Progenitor cell of endocrine pancreas (in vitro differentiated cells): ENCODE results near the gene NBAS. TPM values are rescaled to one million over a fixed set of nuclear protein-coding genes. Genes with fewer than 3 reads are reported as not detected.

Experiments
- DNase-seq: peaks from one replicate; pipeline ENCODE4 v3.0.0; 2021; ENCODE audit warnings: low spot score; ENCODE audit not compliant: unreplicated experiment
- H3K27ac Mint-ChIP-seq: 2 replicates; pipeline ENCODE4 v1.8.0; 2021; ENCODE audit warnings: mild to moderate bottlenecking, moderate library complexity, mixed read lengths
- H3K27me3 Mint-ChIP-seq: 2 replicates; pipeline ENCODE4 v1.8.0; 2021; ENCODE audit warnings: mixed read lengths
- H3K36me3 Mint-ChIP-seq: 2 replicates; pipeline ENCODE4 v1.8.0; 2022; ENCODE audit warnings: mixed read lengths; ENCODE audit not compliant: insufficient read depth
- H3K4me1 Mint-ChIP-seq: 2 replicates; pipeline ENCODE4 v1.8.0; 2021; ENCODE audit warnings: low read depth, mixed read lengths
- H3K4me3 Mint-ChIP-seq: 2 replicates; pipeline ENCODE4 v1.8.0; 2021; ENCODE audit warnings: low read depth, mild to moderate bottlenecking, moderate library complexity, mixed read lengths
- H3K9me3 Mint-ChIP-seq: 2 replicates; pipeline ENCODE4 v1.8.0; 2021; ENCODE audit warnings: low read depth, mixed read lengths
- total RNA-seq: library from RNA; stranded (reverse); gene quantifications from 2 replicates; pipeline ENCODE4 v1.2.1, GENCODE V29; 2021
- TF ChIP-seq, protein P1 (sequence below): fragments of 200-600 bp; sonication (generic); IDR thresholded peaks from one replicate; pipeline ENCODE4 v1.5.0; 2021; ENCODE audit warnings: antibody characterized with exemption, mild to moderate bottlenecking; ENCODE audit not compliant: unreplicated experiment

The NBAS gene
- total RNA-seq, 1 donor from 2014 or later, result 63.0 TPM

DNA sequence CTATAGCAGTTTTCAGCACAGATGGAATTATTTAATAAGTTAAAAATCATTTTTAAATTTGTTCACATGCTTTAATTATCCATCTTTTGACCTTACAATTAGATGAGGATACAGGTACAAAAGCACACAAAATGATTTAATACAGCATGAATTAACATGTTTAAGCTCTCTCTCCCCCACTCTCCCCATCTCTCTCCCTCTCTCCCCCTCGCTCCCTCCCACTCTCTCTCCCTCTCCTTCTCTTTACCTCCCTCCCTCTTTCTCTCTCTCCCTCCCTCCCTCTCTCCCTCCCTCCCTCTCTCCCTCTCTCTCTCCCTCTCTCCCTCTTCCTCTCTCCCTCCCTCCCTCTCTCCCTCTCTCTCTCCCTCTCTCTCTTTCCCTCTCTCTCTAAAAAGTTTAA is 7.6 kb downstream of the NBAS start:
- TF ChIP-seq, protein P1, sequence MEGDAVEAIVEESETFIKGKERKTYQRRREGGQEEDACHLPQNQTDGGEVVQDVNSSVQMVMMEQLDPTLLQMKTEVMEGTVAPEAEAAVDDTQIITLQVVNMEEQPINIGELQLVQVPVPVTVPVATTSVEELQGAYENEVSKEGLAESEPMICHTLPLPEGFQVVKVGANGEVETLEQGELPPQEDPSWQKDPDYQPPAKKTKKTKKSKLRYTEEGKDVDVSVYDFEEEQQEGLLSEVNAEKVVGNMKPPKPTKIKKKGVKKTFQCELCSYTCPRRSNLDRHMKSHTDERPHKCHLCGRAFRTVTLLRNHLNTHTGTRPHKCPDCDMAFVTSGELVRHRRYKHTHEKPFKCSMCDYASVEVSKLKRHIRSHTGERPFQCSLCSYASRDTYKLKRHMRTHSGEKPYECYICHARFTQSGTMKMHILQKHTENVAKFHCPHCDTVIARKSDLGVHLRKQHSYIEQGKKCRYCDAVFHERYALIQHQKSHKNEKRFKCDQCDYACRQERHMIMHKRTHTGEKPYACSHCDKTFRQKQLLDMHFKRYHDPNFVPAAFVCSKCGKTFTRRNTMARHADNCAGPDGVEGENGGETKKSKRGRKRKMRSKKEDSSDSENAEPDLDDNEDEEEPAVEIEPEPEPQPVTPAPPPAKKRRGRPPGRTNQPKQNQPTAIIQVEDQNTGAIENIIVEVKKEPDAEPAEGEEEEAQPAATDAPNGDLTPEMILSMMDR, result no peak
- Mint-ChIP-seq H3K9me3 (no peaks in the 10 kb centered on the region), H3K4me3 (no peak overlapping the region), H3K4me1 (peaks cover 5% of the 10 kb centered on the region), H3K36me3 (peaks cover 16% of the 10 kb centered on the region), H3K27me3 (no peaks in the 10 kb centered on the region), H3K27ac (no peak overlapping the region)
- DNase-seq, result no peak

DNA sequence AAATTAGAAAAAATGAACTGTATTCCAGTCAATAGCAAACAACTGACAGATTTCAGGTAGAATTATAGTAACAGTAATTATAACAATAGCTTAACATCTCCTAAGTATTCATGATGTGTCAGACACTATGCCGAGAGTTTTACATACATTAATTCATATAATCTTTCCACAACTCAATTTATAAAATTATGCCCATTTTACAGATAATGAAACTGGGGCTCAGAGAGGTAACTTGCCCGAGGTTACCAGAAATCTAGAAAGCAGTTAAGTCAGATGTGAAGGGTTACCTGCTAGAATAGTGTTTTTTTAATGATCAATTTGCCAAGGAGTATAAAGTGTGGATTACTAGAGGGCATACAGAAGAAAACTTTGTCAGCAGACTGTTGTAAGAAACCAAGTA is 12.2 kb downstream of the NBAS start:
- Mint-ChIP-seq H3K27me3 (no peaks in the 10 kb centered on the region), H3K36me3 (peaks cover 18% of the 10 kb centered on the region), H3K4me3 (no peak overlapping the region), H3K9me3 (no peaks in the 10 kb centered on the region), H3K4me1 (no peaks in the 10 kb centered on the region), H3K27ac (no peak overlapping the region)
- TF ChIP-seq, protein P1, result no peak
- DNase-seq, result no peak

DNA sequence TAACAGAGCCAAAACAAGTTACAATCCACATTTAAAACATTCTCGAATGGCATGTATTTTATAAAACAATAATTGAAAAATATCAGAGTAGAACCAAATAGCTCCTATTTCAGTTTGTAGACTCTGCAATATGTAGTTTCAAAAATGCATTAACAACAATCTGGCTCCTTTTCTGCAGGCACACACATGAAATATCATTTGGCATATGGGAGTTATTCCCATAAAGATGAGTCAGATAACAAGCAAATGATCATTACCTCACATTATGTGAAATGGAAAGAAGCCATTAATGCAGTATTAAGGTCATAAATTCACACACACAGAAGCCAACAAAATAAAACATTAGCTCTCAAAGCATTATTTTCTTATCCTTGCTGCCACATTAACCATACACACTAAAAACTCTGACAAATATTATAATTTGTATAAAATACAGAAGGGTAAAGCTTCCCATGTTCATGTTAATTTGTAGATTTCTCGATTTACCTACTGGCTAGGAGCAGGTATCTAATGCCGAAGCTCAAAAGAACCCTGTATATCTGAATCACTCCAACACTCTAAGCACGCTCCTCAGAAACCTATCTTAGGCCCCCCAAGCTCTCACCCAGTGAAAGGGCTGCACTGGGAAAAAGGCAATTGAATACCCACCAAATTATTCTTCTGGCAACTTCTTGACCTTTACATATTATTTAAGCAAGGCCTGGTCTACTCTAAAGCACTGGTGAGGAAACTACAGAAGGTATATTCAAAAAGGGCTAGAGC is 13.8 kb downstream of the NBAS start:
- peaks cover 2% of the 10 kb centered on the region for H3K4me1 Mint-ChIP-seq
- H3K27ac Mint-ChIP-seq, result no peak overlapping the region
- H3K9me3 Mint-ChIP-seq, result no peaks in the 10 kb centered on the region
- TF ChIP-seq, protein P1, result no peak
- no peak for DNase-seq
- no peak overlapping the region for H3K4me3 Mint-ChIP-seq
- peaks cover 17% of the 10 kb centered on the region for H3K36me3 Mint-ChIP-seq
- H3K27me3 Mint-ChIP-seq, result no peaks in the 10 kb centered on the region

DNA sequence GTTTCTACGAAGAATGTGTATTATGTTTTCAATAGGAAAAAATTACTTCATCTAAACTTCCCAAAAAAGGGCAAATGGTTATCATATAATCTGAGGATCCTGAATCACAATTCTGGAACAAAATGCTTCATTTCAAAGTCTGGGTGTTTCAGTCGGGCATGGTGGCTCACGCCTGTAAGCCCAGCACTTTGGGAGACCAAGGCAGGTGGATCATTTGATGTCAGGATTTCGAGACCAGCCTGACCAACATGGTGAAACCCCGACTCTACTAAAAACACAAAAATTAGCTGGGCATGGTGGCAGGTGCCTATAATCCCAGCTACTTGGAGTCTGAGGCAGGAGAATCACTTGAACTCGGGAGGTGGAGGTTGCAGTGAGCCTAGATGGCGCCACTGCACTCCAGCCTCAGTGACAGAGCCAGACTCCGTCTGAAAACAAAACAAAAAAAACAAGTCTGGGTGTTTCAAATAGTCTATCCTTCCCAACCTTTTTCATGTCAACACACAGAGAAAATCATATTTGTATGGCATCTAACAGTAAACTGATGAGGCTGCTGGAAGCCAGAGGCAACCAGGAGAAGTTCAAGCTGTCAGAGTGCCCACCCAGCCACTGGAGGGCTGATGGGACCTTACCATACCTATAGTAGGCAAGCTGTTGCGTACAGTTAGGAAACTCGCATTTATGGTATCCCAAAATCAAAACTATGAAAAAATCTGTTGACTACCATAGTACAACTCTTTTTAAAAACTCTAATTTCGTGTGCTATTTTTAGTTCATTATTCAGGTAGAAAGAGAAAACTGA is 14.6 kb downstream of the NBAS start:
- Mint-ChIP-seq H3K36me3 (peaks cover 15% of the 10 kb centered on the region), H3K4me3 (no peak overlapping the region), H3K27me3 (no peaks in the 10 kb centered on the region), H3K27ac (no peak overlapping the region), H3K4me1 (peaks cover 2% of the 10 kb centered on the region), H3K9me3 (no peaks in the 10 kb centered on the region)
- DNase-seq, result no peak
- TF ChIP-seq, protein P1, result peak; percentile 31

DNA sequence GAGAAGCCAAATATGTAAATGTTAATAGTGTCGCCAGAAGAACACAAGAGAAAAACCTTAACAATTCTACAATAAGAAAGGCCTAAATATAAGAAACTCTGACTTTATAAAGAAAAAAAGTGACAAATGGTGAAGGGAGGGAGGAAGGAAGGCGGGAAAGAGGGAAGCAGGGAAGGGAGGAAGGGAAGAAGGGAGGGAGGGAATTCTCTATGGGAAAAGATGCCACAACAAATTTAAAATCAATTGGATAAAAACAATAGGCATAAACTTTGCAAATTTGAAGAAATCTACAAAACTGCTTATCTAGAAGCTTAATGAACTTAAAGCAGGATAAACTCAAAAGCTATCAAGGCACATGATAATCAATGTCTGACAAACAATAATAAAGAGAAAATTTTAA is 16.9 kb downstream of the NBAS start:
- Mint-ChIP-seq H3K27ac (no peak overlapping the region), H3K27me3 (no peaks in the 10 kb centered on the region), H3K9me3 (peaks cover 6% of the 10 kb centered on the region), H3K4me3 (no peak overlapping the region), H3K36me3 (peaks cover 28% of the 10 kb centered on the region), H3K4me1 (peaks cover 4% of the 10 kb centered on the region)
- DNase-seq, result no peak
- TF ChIP-seq, protein P1, result no peak
